Measurements from ENCODE around the gene TMEM238. TPM values are rescaled to one million over a fixed set of nuclear protein-coding genes. Genes with fewer than 3 reads are reported as not detected.

TMEM238 gene
- total and polyA plus RNA-seq, 4 donors, result 0.08 to 0.54 (median 0.47) TPM

DNA sequence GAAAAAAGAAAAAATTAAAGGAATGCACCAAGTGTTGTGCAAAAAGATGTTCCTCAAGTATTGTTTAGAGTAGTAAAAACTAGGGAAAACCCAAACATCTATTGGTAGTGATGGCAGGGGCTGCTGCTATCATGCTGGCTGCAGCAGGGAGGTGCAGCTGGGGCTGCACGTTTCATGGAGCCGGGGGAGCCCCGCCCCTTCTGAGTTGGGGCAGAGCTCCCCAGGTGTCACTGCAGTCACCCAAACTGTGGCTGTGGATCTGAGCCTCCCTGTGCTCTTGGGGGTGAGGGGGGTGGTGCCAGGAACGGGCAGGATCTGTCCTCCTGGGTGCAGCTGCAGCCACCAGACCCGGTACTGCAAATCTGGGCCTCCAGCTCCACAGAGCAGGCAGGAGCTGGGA lies 35.0 kb upstream of the TMEM238 start:
- DNase-seq (ENCODE audit: low spot score), result no peak
- Histone ChIP-seq H3K27ac (ENCODE audit: low read depth in 1 of 2, low read length in 2 of 2) (no peak overlapping the region), H3K9ac (ENCODE audit: low read depth in 1 of 2, low read length in 2 of 2) (no peak overlapping the region), H3K4me3 (ENCODE audit: low read depth in 1 of 3, low read length in 3 of 3) (no peak overlapping the region), H3K9me3 (ENCODE audit: control insufficient read depth in 4 of 4, low read length in 3 of 4) (no peaks in the 10 kb centered on the region), H3K4me1 (ENCODE audit: control insufficient read depth in 4 of 4, insufficient read depth in 4 of 4, low read length in 3 of 4) (no peaks in the 10 kb centered on the region), H3K36me3 (ENCODE audit: control insufficient read depth in 4 of 4, insufficient read depth in 3 of 4, low read depth in 1 of 4, low read length in 3 of 4) (no peaks in the 10 kb centered on the region), H3K27me3 (ENCODE audit: control insufficient read depth in 4 of 4, insufficient read depth in 4 of 4, low read length in 3 of 4) (no peaks in the 10 kb centered on the region)
- no peak for TF ChIP-seq MAX (IDR thresholded peaks at IDR 0.05)
- TF ChIP-seq, protein P1, sequence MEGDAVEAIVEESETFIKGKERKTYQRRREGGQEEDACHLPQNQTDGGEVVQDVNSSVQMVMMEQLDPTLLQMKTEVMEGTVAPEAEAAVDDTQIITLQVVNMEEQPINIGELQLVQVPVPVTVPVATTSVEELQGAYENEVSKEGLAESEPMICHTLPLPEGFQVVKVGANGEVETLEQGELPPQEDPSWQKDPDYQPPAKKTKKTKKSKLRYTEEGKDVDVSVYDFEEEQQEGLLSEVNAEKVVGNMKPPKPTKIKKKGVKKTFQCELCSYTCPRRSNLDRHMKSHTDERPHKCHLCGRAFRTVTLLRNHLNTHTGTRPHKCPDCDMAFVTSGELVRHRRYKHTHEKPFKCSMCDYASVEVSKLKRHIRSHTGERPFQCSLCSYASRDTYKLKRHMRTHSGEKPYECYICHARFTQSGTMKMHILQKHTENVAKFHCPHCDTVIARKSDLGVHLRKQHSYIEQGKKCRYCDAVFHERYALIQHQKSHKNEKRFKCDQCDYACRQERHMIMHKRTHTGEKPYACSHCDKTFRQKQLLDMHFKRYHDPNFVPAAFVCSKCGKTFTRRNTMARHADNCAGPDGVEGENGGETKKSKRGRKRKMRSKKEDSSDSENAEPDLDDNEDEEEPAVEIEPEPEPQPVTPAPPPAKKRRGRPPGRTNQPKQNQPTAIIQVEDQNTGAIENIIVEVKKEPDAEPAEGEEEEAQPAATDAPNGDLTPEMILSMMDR (IDR thresholded peaks at IDR 0.05; ENCODE audit: low read depth, low read length, missing input control), result no peak
- TF ChIP-seq HNF4A (conservative IDR thresholded peaks at IDR 0.05), result no peak
- TF ChIP-seq HNF4G (IDR thresholded peaks at IDR 0.05), result no peak
- no peak for TF ChIP-seq FOXA2 (IDR thresholded peaks at IDR 0.05)
- TF ChIP-seq EGR1 (IDR thresholded peaks at IDR 0.05; ENCODE audit: low read depth in 2 of 2), result no peak
- TF ChIP-seq JUND (IDR thresholded peaks at IDR 0.05), result no peak
- no peak for TF ChIP-seq SP1 (IDR thresholded peaks at IDR 0.05)
- no peak for TF ChIP-seq FOXA1 (IDR thresholded peaks at IDR 0.05)
- no peak for TF ChIP-seq RAD21 (IDR thresholded peaks at IDR 0.05)
- no peak for TF ChIP-seq ZBTB33 (IDR thresholded peaks at IDR 0.05)
- no peak for TF ChIP-seq NR2F2 (IDR thresholded peaks at IDR 0.05)
- 52% methylated on average over 5 of the region's 5 CpGs for WGBS

- Histone ChIP-seq H3K27ac (ENCODE audit: low read depth in 1 of 2, low read length in 2 of 2) (no peak overlapping the region), H3K4me1 (ENCODE audit: control insufficient read depth in 4 of 4, insufficient read depth in 4 of 4, low read length in 3 of 4) (no peaks in the 10 kb centered on the region), H3K36me3 (ENCODE audit: control insufficient read depth in 4 of 4, insufficient read depth in 3 of 4, low read depth in 1 of 4, low read length in 3 of 4) (no peaks in the 10 kb centered on the region), H3K4me3 (ENCODE audit: low read depth in 1 of 3, low read length in 3 of 3) (no peak overlapping the region), H3K27me3 (ENCODE audit: control insufficient read depth in 4 of 4, insufficient read depth in 4 of 4, low read length in 3 of 4) (no peaks in the 10 kb centered on the region), H3K9me3 (ENCODE audit: control insufficient read depth in 4 of 4, low read length in 3 of 4) (no peaks in the 10 kb centered on the region), H3K9ac (ENCODE audit: low read depth in 1 of 2, low read length in 2 of 2) (no peak overlapping the region)
- peak; percentile 62 for DNase-seq (ENCODE audit: low spot score)
- TF ChIP-seq FOXA1 (IDR thresholded peaks at IDR 0.05), result no peak
- no peak for TF ChIP-seq MAX (IDR thresholded peaks at IDR 0.05)
- no peak for TF ChIP-seq GABPA (IDR thresholded peaks at IDR 0.05 in 1 of 2, conservative IDR thresholded peaks at IDR 0.05 in 1 of 2)
- TF ChIP-seq YY1 (IDR thresholded peaks at IDR 0.05), result no peak
- TF ChIP-seq EGR1 (IDR thresholded peaks at IDR 0.05; ENCODE audit: low read depth in 2 of 2), result no peak
- TF ChIP-seq NR2F2 (IDR thresholded peaks at IDR 0.05), result no peak
- TF ChIP-seq SP1 (IDR thresholded peaks at IDR 0.05), result no peak
- TF ChIP-seq, protein P2, sequence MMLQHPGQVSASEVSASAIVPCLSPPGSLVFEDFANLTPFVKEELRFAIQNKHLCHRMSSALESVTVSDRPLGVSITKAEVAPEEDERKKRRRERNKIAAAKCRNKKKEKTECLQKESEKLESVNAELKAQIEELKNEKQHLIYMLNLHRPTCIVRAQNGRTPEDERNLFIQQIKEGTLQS (IDR thresholded peaks at IDR 0.05), result no peak
- TF ChIP-seq, protein P1 (IDR thresholded peaks at IDR 0.05; ENCODE audit: low read depth, low read length, missing input control), result peak; percentile 78
- no peak for TF ChIP-seq HNF4A (conservative IDR thresholded peaks at IDR 0.05)
- no peak for TF ChIP-seq JUND (IDR thresholded peaks at IDR 0.05)
- no peak for TF ChIP-seq TAF1 (conservative IDR thresholded peaks at IDR 0.05)
- no peak for TF ChIP-seq HNF4G (IDR thresholded peaks at IDR 0.05)
- TF ChIP-seq RAD21 (IDR thresholded peaks at IDR 0.05), result peak; percentile 92 to 96
- 15% methylated on average over 7 of the region's 7 CpGs for WGBS
These were observed 34.1 kb upstream of the TMEM238 start for GRCh38 chr19:55418185-55418584.
